SU-DHL-6 (cell line): ENCODE measurements around the gene WFDC1.

Experiments used
- CTCF ChIP-seq: fragments of 200-600 bp; sonication (generic); IDR thresholded peaks from one replicate; pipeline ENCODE4 v1.5.1; 2017; ENCODE audit warnings: antibody characterized with exemption, mild to moderate bottlenecking, low read length, moderate library complexity; ENCODE audit not compliant: insufficient read depth, poor library complexity, severe bottlenecking
- EZH2phosphoT487 ChIP-seq: fragments of 200-600 bp; sonication (generic), shearing (Covaris generic); conservative IDR thresholded peaks from 2 replicates; pipeline ENCODE4 v1.6.1; 2018; ENCODE audit warnings: mild to moderate bottlenecking, antibody characterized with exemption, low read length, moderate library complexity, mixed read lengths

GRCh38 chr16:84319146-84319760, 24.6 kb downstream of the WFDC1 start:
- TF ChIP-seq CTCF (no peak), EZH2phosphoT487 (no peak)
